Medulla oblongata (tissue), 1 donor: ENCODE data around the gene COIL.

ENCODE experiments used
- DNase-seq: peaks from one replicate; pipeline ENCODE4 v3.0.0-alpha.2; 2015; ENCODE audit errors: extremely low spot score

COIL gene

GRCh38 chr17:56935461-56935860 lies 25.4 kb downstream of the COIL start:
- DNase-seq: no peak

DNA sequence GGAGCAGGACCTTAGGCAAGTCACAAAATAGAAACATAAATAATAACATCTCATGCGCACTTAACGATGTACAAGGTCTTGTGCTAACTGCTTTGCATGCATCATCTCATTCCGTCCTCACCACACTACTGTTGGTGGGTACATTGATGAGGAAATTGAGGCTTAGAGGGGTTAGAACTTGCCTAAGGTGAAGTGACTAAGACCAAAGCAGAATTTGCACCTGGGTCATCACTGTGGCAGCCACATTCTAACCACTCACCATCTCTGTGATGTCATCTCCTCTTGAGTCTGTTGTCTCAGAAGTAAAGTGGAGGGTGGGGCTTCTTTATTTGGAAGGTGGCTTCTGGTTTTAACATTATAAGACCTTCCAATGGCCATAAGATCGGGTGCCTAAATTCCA lies 26.6 kb downstream of the COIL start:
- DNase-seq: no peak

DNA sequence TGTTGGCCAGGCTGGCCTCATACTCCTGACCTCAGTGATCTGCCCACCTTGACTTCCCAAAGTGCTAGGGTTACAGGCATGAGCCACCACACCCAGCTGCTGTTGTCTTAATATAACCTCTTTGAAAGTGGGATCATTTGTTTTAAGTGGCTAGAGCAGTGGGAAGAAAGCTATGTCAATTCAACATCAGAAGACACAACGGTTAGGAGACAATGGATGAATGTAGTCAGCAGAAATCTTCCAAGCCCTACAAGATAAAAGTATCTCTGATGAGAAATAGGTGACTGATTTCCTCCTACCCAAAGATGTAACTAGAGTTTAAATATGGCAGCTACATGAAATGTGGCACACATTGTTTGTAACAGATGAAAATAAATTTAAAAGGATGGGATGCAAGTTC lies 27.0 kb downstream of the COIL start:
- no peak for DNase-seq

- no peak for DNase-seq
Measured at GRCh38 chr17:56933151-56933745, 27.6 kb downstream of the COIL start.

- no peak for DNase-seq
Measured at GRCh38 chr17:56930739-56931337, 30.0 kb downstream of the COIL start.

DNA sequence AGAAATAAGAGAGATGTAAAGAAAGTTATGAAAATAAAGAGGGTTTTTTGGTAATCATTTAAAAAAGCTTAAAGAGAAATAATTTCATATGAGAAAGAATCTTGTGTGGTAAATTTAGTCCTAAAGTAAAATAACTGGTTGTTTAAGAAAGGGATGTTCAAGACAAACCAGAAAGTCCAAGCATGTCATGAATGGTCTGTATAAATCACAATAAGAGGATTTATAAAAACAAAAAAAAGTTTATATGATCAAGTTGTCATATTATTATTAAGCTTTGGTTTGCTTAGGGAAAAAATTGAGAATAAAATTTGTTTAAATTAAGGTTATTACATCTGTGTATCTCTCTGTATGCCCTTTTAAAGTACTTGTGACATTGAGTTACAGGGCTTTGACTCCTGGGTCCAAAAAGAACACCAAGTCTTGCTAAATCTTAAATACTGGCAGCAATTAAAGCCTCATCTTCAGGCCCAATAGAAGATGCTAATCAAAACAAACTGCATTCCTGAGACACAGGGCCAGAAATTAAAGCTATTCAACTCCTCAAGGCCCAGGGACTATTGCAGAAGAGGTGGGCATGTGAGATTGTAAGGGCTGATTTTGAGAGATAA lies 31.4 kb downstream of the COIL start:
- DNase-seq: no peak

DNA sequence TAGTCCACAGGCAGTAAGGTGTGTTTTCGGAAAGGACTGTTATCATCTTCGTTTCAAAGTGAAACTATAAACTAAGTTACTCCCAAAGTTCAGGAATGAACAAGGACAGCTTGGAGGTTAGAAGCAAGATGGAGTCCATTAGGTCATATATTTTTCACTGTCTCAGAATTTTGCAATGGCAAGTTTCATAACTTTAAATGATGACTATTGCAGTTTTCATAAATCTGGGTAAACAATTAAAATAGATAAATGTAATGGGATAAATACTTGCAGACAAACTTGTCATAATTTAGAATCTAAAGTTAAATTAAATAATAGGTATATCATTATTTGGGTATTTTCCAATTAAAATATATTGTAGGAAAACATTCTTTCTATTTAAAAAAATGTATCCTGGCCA lies 32.3 kb downstream of the COIL start:
- DNase-seq: no peak

- DNase-seq: no peak
Measured at GRCh38 chr17:56926704-56927103, 34.1 kb downstream of the COIL start.

DNA sequence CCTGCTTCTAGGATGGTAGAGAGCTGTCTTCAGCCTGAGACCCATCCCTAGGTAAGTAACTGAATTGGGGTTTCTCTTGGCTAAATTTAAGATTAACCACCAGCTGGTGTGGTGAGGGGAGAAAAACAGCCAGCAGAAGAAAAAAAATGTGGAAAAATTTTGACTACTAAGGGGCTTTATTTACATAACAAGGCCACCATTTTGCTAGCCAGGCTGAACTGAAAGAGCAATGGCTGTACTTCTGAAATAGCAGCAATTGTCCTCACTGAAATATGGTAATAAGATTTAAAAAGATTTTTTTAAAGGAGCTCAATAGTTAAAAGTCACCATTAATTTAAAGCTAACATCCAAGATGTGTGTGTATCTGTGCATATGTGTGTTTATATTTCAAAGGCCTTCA lies 34.6 kb downstream of the COIL start:
- DNase-seq: no peak

- DNase-seq: no peak
Measured at GRCh38 chr17:56925088-56925487, 35.8 kb downstream of the COIL start.

- DNase-seq: no peak
Measured at GRCh38 chr17:56919717-56920116, 41.1 kb downstream of the COIL start.

DNA sequence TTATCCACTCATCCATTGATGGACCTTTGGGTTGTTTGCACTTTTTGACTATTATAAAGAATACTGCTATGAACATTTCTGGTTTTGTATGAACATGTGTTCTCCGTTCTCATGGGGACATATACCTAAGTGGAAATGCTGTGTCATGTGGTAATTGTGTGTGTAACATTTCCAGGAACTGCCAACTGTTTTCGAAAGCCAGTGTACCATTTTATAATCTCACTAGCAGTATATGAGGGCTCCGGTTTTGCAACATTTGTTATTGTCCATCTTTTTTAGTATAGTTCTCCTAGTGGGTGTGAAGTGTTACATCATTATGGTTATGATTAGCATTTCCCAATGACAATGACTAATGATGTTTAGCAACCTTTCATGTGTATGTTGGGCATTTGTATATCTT lies 41.9 kb downstream of the COIL start:
- DNase-seq: no peak

- no peak for DNase-seq
Measured at GRCh38 chr17:56917559-56918296, 43.1 kb downstream of the COIL start.

- peak; percentile 17 for DNase-seq
Measured at GRCh38 chr17:56914581-56915273, 46.1 kb downstream of the COIL start.

DNA sequence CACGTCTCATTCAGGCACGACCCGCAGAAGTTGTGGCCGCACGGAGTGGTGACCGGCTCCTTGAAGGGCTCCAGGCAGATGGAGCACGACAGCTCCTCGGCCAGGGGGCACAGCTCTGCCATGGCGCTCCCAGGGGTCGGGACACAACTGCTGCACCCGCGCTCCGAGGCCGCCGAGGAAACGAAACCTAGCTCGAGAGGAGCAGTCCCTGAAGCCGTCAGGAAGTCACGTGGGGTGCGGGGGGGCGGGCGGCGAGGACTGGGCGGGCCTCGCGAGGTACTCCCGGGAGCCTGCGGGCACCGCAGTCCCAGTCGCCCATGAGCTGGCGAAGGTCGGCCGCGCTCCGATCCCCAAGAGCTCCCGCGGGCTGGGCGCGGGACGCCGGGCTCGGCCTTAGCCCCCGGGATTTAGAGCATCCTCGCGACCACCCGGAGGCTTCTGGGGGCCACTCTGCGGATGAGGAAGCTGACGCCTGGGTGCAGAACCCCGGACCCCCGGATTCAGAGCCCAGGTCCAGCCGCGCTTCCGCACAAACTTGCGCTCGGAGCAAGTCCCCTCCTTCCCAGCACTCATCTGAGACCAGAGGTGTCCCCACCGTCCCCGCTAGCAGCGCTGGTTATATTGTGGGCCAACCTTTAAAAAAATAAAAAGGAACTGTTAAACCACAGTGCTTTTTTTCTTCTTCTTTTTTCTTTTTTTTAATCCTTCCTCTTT lies 46.8 kb downstream of the COIL start, which contains the start of gene TRIM25:
Gene TRIM25 (minus strand): TSS at position 183 of the 714 bp plus-strand sequence. CDS start 61 bp downstream, at position 122.
- DNase-seq: peak; percentile 84

- no peak for DNase-seq
Measured at GRCh38 chr17:56913353-56913866, 47.4 kb downstream of the COIL start.

- no peak for DNase-seq
Measured at GRCh38 chr17:56913000-56913311, 47.9 kb downstream of the COIL start.

DNA sequence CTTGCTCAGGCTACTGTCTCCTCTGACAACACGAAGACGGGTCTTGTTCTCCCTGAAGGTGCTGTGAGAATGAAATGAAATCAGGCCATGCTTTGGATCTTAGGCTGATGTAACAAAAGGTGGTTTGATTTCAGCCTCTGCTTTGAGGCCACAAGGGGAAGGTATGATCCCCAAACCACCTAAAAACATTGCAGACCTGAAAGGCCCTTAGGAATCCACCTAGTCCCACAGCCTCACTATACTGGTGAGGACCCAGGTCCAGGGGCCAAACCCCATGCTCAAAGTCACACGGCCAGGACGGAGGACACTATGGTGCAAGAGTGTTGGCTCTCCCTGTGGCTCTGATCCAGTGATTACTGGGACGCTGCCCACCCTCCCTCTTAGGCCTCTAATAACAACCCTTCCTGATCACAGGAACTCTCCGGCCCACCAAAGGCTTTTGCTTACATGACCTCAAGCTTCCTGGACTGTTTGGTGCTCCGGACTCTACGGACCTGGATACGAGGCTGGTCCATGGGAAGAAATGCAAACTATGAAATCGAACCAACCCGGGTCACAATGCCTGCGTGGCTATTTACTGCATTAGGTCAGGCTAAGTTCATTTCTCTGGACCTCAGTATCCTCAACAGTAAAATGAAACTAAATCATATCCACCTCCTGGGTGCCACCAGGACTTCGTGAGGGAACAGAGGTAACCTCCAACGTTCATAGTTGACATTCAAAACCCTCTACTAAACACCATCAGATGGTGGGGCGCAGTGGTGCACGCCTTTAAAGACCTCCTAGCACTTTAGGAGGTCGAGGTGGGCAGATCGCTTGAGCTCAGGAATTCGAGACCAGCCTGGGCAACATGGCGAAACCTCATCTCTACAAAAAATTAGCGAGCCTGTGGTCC lies 48.5 kb downstream of the COIL start:
- DNase-seq: no peak

GRCh38 chr17:56910509-56911235 lies 50.2 kb downstream of the COIL start:
- no peak for DNase-seq
